HG02981 (cell line): ENCODE results near the gene ARHGAP24.
"Not testable (repeated sequence)": the region's sequence is repeated elsewhere in the genome, so short reads cannot be mapped to it uniquely, and the experiment has no call there.

ENCODE experiments used
- ATAC-seq: cut with Tn5 transposase; IDR thresholded peaks from one replicate; pipeline ENCODE4 v1.9.1; 2021; ENCODE audit warnings: mild to moderate bottlenecking, moderate library complexity; ENCODE audit not compliant: unreplicated experiment

The ARHGAP24 gene

DNA sequence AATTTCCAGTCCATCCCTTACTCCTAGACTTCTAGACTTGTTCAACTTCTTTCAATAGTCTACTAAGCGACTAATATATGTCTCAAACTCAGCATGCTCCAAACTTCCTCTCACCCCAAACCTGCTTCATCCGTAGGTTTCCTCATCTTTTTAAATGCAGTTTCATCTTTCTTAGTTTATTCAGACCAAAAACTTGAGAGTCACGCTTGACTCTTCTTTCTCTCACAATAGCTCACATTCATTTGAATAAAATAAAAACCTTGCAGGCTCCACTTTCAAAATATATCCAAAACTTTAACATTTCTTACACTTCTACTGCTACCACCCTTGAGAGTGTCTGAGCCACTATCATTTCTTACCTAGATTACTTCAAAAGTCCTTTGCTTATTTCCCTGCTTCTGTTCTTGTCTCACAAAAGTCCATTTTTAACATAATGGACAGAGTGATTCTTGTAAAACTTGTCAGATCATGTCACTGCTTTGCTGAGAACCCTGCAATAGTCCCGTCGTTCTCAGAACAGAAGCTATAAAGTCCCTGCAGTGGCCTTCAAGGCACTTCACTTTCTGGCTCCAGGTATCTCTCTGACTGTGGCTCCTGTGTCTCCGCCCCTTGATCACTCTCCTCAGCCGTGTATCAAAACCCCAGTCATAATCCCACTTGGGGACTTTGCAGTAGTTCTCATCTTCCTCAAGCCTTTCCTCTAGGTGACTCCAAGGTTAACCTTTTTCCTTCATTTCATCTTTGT, 167.6 kb downstream of the ARHGAP24 start:
- no peak for ATAC-seq

DNA sequence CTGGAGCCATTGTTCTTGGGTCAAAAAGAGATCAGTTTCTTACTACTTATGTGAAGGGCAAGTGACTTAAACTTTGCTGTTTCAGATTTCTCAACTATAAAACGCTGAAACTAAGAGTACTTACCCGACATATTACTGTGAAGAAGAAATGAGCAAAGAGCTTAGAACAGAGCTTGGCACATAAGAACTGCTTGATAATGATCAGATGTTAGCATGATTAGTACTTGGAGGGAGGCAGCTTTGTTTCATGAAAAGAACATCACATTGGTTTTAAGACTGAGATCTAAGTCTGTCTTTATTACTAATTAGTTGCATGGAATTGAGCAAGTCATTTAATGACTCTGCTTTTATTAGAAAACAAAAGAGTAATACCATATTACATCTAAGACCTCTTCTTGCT, 169.1 kb downstream of the ARHGAP24 start:
- ATAC-seq, result no peak

DNA sequence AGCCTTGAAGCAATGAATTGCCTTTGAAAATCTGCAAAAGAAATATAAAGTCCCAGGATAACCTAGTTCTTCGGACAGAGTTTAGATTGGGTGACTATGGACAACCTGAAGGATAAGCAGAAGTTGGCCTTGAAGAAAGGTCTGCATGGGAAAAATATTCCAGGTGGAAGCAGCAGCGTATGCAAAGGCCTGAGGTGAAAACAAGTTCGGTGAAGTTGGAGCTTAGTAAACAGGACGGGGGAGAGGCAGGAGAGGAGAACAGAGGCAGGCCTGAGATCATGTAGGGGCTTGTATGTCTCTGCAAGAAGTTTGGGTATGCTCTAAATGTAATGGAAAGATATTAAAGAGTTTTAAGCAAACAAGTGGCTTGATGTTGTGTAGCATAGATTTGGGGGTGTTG, 176.0 kb downstream of the ARHGAP24 start:
- no peak for ATAC-seq

DNA sequence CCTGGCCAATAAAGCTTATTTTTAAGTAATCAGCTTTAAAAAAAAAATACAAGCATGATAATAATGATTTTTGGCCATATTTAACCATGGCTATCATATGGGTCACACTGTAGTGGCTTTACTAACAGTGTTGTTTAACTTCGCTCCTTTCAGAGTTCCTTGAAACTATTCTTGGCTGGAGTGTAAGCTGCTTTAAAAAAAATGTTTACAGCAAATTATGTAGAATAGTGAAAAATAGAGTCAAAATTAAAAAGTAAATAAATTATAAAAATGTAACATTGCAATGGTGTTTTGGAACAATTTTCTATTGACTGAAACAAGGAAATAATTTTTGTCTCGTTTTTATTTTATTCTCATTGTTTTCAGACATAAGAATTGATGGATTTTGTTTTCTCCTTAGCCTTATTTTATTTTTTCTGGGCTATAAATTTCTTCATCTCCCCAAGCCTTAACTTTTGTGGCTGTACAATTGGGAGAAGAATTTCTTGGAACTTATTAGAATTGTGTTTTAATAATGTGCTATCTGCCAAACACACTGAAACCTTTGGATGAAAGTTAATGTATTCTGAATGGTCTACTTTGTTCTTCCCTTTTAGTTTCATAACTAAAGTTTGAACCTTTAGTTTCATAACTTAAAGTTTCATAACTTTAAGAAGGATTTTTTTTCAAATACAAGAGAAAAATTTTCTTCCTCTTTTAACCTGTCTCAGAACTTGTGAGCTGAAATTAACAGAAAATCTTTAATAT, 182.0 kb downstream of the ARHGAP24 start:
- no peak for ATAC-seq

DNA sequence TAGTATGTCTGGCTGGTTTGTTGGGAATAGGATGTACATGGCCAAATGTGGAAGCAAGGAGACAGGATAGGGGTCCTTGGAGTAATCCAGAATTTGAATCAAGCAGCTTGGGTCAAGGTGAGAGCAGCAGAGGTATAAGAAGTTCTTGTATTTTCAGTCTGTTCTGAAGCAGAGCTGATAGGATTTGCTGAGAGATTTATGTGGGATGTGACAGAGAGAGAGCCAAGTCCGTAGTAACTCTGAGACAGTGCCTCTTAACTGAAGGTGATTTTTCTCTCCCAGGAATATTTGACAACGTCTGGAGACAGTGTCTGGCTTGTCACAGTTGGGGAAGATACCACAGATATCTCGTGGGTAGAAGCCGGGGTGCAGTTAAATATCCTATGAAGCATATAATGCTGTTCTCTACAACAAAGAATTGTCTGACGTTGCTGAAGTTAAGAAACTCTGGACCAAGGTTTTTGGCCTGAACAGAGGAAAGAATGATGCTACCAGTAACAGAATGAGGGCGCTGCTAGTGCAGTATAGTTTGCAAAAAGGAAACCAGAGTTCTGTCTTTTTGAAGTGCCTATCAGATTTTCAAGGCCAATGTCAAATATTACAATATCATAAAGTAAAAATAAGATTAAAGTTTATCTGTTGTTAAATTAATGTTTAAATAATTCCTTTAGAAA, 184.0 kb downstream of the ARHGAP24 start:
- no peak for ATAC-seq

DNA sequence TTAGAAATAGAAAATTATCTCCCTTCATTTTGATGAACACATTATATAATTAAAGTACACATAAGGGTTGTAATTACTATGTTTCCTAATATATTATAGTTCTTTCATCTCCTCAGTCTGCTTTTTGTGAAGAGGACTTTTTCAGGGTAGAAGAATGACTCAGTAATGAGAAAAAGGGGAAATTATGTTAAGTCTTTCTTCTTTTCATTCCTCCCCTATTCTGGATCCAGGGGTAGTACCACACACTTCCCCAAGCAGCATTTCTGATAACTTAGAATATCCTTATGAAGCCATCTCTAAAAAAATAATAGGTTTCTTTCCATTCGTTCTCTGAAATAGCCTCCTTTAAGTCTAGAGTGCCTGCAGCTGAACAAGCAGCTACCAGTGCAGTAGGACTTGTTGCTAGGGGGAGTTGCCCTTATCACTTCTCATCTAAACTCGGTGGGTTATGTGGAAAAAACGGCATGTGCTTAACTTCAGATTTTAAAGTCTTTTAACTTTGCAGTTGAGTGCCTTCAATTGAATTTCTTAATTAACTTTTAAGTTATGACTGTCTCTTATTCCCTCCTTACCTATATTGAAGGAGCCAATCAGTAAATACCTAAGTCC, 184.8 kb downstream of the ARHGAP24 start:
- ATAC-seq, result no peak

DNA sequence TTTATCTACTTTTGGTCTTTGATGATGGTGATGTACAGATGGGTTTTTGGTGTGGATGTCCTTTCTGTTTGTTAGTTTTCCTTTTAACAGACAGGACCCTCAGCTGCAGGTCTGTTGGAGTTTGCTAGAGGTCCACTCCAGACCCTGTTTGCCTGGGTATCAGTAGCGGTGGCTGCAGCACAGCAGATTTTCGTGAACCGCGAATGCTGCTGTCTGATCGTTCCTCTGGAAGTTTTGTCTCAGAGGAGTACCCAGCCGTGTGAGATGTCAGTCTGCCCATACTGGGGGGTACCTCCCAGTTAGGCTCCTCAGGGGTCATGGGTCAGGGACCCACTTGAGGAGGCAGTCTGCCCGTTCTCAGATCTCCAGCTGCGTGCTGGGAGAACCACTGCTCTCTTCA, 191.7 kb downstream of the ARHGAP24 start:
- not testable (repeated sequence) for ATAC-seq

DNA sequence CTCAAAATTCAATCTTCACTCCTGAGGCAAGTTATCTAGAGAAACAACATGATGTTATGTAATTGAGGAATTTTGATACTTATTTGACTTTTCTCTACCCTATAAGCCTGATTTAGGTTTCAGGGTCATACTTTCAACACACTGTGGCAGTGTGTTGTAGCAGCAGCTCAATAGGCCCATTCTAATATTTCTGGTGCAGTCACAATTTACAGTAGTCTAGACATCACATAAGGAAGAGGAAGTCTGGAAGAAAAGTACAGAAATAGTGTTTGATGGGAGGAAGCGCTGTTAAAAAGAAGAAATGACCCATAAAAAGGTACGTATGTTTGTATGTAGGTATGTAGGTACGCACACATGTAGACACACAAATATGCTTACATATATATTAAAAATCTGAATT, 194.3 kb downstream of the ARHGAP24 start:
- ATAC-seq, result no peak

DNA sequence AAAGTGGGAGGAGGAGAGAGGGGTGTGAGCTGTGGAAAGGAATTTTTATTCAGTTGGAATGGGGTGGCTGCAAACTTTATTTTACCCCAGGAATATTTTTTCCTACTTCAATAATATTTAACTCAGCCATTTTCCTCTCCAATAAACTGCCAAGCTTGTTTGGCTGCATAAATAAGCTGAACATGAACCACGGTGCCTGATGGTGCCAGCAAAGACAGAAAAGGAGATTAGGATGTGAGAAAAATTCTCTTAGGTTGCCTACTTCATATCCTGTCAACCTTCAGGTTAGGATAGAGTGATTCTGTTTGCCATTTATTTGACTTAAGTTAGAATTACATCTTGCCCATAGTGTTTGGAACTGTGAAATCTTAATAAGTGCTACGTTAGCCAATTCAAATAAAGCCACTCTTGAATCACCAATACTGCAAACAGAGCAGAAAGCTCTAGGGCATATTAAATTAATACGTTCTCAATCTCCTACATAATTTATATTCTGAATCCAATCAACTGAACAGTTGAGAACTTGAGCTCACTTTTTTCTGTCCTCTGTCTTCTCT, 195.1 kb downstream of the ARHGAP24 start:
- ATAC-seq, result no peak

DNA sequence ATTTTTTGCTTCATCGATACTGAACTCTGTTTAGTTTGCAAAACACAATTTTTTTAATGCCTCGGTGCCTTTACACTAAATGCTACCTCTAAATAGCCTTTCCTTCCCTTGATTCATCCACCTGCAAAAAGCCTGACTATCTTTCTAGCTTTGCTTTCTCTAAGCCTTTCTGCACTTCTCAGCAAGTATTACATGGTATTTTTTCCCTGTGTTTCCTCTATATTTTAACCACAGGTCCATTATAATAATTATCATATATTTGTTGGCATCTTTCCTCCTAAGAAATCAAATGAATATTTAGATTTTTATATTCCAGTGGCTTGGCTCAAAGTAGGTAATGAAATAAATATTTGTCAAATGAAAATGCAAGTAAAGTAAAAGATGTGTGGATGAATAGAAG, 196.2 kb downstream of the ARHGAP24 start:
- no peak for ATAC-seq

DNA sequence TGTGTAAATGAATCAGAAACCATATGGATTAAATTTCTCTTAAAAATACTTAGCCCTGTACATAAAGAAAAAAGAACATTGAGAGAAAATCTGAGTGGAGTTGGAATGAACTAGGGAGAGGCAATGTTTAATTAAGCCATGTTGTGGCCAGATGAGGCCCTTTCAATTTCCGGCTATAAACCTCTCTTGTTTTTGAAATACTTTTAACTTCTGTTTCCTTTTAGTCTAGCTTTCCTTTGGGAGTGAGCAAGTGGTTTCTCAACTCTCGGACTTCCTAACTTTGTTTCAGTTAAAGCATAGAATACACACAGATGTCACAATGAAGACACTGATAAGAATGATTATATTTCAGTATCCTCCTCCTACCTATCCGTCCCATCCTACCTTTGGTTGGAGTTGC, 197.2 kb downstream of the ARHGAP24 start:
- no peak for ATAC-seq

DNA sequence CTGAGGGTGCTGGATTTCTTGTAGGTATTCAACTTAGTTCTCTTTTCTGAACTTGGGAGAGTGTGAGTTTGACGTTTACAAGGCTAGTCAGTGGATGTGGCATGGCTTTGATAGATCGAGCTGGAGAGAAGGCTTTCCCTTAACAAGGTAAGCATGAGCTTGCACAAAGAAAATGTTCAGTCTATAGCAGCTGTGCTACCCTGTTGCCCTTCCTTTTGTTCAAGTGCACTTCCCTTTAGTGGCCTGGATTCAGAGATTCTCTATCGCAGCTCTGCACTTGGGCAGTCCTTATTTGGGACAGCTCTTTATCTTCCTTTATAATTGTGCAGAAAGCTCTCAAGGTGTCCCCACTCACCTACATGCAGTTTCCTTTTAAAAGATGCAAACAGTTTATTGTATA, 198.0 kb downstream of the ARHGAP24 start:
- ATAC-seq, result no peak

DNA sequence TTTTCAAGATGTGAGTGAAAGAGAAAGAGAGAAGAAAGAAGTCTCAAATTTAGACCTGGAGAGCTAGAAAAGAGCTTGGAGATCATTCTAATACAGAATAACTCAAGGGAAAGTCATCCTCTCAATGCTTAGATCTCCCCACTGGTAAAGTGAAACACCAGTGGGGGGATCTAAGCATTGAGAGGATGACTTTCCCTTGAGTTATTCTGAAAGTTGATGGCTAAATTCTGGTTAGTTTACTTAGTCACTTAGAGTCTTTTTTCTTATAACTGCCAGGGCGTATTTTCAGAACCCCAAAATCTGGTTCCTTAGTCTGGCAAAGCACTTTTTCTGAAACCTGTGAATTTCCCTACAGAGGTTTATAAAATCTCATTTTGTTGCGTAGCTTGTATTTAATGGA, 198.6 kb downstream of the ARHGAP24 start:
- no peak for ATAC-seq

DNA sequence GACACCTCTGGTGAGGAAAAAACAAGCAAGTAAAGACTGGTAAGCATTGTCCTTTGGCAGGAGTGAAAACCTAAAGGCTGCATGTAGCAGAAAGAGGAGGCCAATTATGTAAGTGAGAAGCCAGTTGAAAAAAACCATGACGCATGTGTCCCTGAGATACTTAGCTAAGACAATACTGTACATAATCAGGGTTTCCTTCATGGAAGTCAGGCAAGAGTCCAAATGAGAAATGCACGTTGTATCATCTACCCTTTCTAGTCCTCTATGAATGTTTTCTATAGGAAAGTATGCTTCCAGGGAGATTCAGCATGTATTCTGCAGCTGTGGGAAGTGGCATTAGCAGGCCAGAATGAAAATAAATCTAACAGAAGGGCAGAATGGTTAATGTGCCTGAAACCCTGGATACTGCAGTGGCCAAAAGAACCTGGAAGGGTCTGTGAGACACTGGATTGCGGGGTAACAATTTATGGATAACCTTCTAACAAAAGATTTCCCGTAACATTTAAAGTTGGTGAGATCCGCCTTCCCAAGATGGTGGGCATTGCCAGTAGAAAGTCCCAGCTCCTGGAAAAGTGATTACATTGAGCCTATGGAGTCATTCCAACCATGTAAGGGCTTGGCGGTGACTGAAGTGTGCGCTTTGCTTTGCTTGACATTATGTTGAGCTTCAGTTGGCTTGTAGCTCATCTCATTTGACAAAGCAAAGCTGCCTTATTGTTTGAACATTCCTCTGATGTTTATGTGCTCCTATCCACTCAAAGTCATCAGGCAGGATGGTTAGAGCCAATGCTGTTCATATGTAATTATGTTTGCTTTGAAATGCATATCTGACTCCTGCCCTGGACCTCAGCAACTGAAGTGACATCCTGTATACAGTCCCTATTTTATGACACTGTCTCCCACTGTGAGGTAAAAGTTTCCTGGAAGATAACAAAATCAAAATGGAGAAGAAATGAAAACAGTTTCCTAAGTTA, 200.4 kb downstream of the ARHGAP24 start:
- ATAC-seq, result no peak

DNA sequence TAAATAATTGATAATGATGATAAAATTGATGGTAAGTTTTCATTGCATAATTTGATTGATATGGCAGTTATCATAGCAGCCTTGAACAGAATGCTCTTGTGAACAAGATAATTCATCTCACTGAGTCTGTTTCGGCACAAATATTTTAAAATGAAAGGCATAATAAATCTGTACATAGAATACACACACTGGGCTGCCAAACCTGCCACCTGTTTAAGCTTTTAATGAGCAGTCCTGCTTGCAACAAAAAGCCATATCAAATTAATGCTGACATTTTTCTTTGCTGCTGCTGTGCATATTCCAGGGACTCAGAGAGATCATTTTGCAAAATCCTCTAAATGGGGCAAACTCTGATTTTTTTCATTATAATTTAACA, 201.1 kb downstream of the ARHGAP24 start:
- no peak for ATAC-seq

DNA sequence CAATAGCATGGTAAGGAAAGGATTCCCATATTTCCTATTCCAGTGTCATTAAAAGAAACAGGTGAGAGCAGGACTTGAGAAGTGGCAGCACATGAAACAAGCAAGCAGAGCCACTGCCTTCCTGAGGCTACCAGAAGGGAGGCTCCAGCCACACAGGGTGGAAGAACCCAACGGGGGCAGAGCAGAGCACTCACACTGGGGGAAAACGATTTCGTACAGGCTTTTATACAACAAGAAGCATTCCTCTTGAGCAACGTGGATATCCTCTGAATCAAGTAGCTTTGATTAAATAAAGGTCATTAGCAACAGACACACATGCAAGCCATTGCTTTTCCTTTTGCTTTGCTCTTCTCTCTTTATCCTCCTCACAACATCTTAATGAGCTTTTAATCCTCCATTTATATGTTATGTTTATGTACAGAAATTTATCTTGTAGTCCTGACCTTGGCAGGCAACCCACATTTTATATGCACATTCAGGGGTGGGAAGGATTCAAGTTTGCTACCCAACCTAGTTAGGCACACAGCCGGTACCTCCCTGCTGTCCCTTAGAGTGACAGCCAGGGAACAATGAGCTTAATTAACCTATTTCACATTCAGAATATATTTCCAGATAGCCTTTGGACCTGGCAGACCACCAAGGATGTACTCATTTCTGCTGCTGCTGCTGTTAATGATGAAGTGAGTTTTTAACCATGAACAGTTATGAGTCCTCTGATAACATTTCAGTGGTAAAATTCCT, 202.1 kb downstream of the ARHGAP24 start:
- ATAC-seq, result no peak

DNA sequence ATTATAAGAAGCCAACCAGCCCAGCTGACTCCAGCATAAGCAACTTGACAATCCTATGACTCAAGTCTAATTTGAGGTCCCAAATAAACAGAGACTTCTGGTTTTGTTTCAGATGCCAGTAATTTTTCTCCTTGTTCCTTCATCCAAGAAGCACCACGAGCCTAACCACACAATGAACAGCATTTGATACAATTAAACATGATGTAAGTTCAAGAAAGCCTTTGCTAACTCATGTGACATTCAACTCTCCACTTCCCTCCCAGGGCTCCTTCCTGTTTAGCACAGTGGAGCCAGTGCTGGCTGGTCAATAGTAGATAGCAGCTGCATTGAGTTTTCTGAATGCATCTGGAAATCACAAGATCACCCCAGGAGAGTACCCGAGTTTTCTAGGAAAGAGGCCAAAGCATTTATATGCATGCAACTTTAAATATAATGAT, 206.3 kb downstream of the ARHGAP24 start:
- peak; percentile 55 for ATAC-seq

DNA sequence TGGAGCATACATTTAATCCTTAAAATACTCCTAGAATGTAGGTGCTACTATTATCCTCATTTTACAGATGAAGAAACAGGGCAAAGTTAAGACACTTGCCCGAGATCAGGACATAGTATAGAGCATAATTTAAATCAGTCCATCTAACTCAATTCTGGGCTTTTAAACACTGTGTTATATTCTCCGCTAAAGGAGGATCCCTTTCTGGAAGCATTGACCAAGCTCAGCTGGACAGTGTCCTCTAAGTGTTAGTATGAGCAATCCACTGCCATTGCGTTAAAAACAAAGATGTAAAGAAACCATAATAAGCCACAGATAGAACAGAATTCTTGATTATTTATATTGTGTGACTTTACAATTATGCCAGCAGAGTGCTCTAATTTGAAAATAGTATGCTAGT, 207.0 kb downstream of the ARHGAP24 start:
- ATAC-seq, result no peak

DNA sequence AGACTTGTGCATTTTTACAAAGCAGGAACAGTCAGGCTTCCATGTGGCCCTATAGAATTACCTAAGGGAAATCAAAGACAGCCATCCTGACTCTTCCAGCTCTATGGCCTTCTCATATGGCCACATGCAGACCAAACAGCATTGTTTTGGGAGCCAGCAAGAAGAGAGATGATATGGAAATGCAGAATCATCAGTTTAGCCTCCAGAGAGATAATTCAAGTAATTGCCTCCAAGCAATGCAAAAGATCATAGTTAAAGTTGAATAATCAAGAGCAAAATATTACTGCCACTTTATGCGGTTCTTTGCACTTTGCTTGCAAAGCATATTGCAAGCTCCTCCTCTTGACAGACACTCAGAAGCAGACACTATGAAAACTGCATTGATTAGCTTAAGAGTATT, 207.4 kb downstream of the ARHGAP24 start:
- no peak for ATAC-seq
